Smooth muscle cell (in vitro differentiated cells): ENCODE data around the gene DMKN. TPM values are rescaled to one million over a fixed set of nuclear protein-coding genes. Genes with fewer than 3 reads are reported as not detected.
"Not testable (repeated sequence)": the region's sequence is repeated elsewhere in the genome, so short reads cannot be mapped to it uniquely, and the experiment has no call there.

Experiments used
- DNase-seq: peaks from one replicate; lab custom pipeline; 2025; ENCODE audit not compliant: unreplicated experiment; lab: John Stamatoyannopoulos, UW
- H2AFZ ChIP-seq: fragments of 200-600 bp; sonication (generic); 2 replicates; pipeline ENCODE4 v1.6.0; 2016; ENCODE audit warnings: antibody characterized with exemption, low read depth, mild to moderate bottlenecking
- H3F3A ChIP-seq: fragments of 200-600 bp; sonication (generic); 2 replicates; pipeline ENCODE4 v1.6.0; 2017; ENCODE audit warnings: antibody characterized with exemption, low read depth
- H3K27ac ChIP-seq: fragments of 200-600 bp; sonication (generic); 2 replicates; pipeline ENCODE4 v1.5.1; 2016; ENCODE audit warnings: low read depth, mild to moderate bottlenecking
- H3K27me3 ChIP-seq: fragments of 200-600 bp; sonication (generic); 2 replicates; pipeline ENCODE4 v1.6.1; 2016; ENCODE audit warnings: low read depth, mild to moderate bottlenecking
- H3K36me3 ChIP-seq: fragments of 200-600 bp; sonication (generic); 2 replicates; pipeline ENCODE4 v1.5.1; 2016; ENCODE audit warnings: low read depth
- H3K4me1 ChIP-seq: fragments of 200-600 bp; sonication (generic); 2 replicates; pipeline ENCODE4 v1.5.1; 2016; ENCODE audit warnings: low read depth
- H3K4me2 ChIP-seq: fragments of 200-600 bp; sonication (generic); 2 replicates; pipeline ENCODE4 v1.6.0; 2016; ENCODE audit warnings: mild to moderate bottlenecking
- H3K4me3 ChIP-seq: fragments of 200-600 bp; sonication (generic); 2 replicates; pipeline ENCODE4 v1.5.1; 2016; ENCODE audit warnings: mild to moderate bottlenecking
- H3K79me2 ChIP-seq: fragments of 200-600 bp; sonication (generic); 2 replicates; pipeline ENCODE4 v1.6.0; 2016; ENCODE audit warnings: low read depth, mild to moderate bottlenecking
- H3K9ac ChIP-seq: fragments of 200-600 bp; sonication (generic); 2 replicates; pipeline ENCODE4 v1.6.0; 2016; ENCODE audit warnings: low read depth
- H3K9me3 ChIP-seq: fragments of 200-600 bp; sonication (generic); replicated peaks from 2 replicates; pipeline ENCODE4 v1.5.1; 2016; ENCODE audit warnings: low read depth
- H4K20me1 ChIP-seq: fragments of 200-600 bp; sonication (generic); 2 replicates; pipeline ENCODE4 v1.6.0; 2016; ENCODE audit warnings: low read depth
- CTCF ChIP-seq: fragments of 200-600 bp; sonication (generic); IDR thresholded peaks from 2 replicates; pipeline ENCODE4 v1.5.1; 2017; ENCODE audit warnings: borderline replicate concordance, mild to moderate bottlenecking, antibody characterized with exemption; ENCODE audit not compliant: insufficient read depth, poor library complexity, severe bottlenecking
- WGBS: methylation state at CpG from one replicate; pipeline ENCODE4 v1.1.7; 2016; ENCODE audit warnings: low lambda C conversion rate; 5-methylcytosine and 5-hydroxymethylcytosine counted together
- polyA plus RNA-seq: library from polyadenylated mRNA; unstranded; fragments of >200 nt; fragmentation: Nextera tagmentation; extraction: Ambion mirVana; gene quantifications from 2 replicates; pipeline ENCODE4 v1.2.1, GENCODE V29; 2016
- total RNA-seq: library from RNA; depleted of rRNA; stranded (reverse); fragments of >200 nt; gene quantifications from 2 replicates; pipeline ENCODE4 v1.2.3, GENCODE V29; 2014

DMKN gene
- total and polyA plus RNA-seq, 2 experiments from 2014 or later, result 31.2 to 132 TPM

DNA sequence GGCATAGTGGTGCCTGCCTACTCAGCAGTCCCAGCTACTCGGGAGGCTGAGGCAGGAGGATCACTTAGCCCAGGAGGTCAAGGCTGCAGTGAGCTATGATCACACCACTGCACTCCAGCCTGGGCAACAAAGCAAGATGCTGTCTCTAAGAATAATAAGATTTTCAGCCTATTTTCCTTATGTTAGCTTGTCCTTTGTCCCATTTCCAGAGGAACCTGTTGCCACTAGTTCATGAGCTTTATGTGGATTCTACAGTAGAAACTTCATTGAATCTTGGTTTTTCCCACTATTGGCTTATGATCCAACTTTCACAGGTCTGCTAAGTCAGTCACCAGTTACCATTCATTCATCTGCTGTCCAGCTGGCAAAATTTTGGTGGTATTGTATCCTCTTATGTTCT, 47.2 kb downstream of the DMKN start:
- Histone ChIP-seq H4K20me1 (no peaks in the 10 kb centered on the region), H3F3A (no peaks in the 10 kb centered on the region), H3K9ac (no peak overlapping the region), H3K4me1 (no peaks in the 10 kb centered on the region), H3K9me3 (no peaks in the 10 kb centered on the region), H2AFZ (no peak overlapping the region), H3K27me3 (no peaks in the 10 kb centered on the region), H3K4me2 (no peak overlapping the region), H3K4me3 (no peak overlapping the region), H3K36me3 (no peaks in the 10 kb centered on the region), H3K27ac (no peak overlapping the region), H3K79me2 (no peaks in the 10 kb centered on the region)
- no peak for TF ChIP-seq CTCF
- WGBS, result 86% methylated on average over 1 of the region's 1 CpG
- no peak for DNase-seq

DNA sequence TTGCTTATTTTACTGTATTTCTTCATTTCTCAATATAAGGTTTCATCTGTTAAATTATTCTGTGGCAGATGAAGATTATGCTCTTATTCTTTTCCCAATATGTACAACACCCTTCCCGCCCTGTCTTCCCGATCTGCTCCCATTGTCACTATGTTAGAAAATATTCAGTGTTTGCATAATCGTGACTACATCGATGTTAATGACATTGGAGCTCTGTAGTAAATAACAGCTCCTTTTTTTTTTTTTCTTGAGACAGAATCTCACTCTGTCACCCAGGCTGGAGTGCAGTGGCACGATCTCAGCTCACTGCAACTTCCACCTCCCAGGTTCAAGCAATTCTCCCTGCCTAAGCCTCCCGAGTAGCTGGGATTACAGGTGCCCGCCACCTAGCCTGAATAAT, 50.5 kb downstream of the DMKN start:
- not testable (repeated sequence) for H3K9me3 ChIP-seq, H3K4me2 ChIP-seq, H3K27me3 ChIP-seq, H3K4me1 ChIP-seq, H3F3A ChIP-seq, H2AFZ ChIP-seq, H3K27ac ChIP-seq, H3K79me2 ChIP-seq, H3K36me3 ChIP-seq, H3K4me3 ChIP-seq, H4K20me1 ChIP-seq, H3K9ac ChIP-seq, DNase-seq
- 93% methylated on average over 7 of the region's 7 CpGs for WGBS

DNA sequence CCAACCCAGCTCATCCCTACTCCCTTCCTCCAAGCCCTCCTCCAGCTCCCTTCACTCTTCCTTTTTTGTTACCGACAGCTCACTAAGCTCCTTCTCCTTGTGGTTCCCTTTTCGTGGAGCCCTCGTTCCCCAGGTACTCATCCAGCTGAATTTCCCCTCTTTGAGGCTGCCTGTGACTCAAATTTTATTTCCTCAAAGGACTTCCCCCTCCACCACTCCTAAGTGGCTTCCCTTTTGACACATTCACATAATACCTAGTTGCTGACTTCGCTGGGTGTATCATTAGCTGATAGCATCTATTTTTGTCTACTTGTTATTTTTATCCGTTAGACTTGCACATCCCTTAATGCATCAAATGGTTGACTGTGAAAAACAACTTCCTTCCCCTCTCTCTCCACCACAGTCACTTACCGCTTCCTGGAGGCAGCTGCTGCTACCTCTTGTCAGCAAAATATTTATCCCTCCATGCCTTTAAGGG, 50.9 kb downstream of the DMKN start:
- Histone ChIP-seq H3K36me3 (no peaks in the 10 kb centered on the region), H3K4me1 (no peaks in the 10 kb centered on the region), H4K20me1 (no peaks in the 10 kb centered on the region), H3K27ac (no peak overlapping the region), H3K79me2 (no peaks in the 10 kb centered on the region), H3K27me3 (no peaks in the 10 kb centered on the region), H3K4me3 (no peak overlapping the region), H3K4me2 (no peak overlapping the region), H2AFZ (no peak overlapping the region), H3K9me3 (no peaks in the 10 kb centered on the region), H3F3A (no peaks in the 10 kb centered on the region), H3K9ac (no peak overlapping the region)
- TF ChIP-seq CTCF, result no peak
- DNase-seq, result no peak
- 64% methylated on average over 6 of the region's 6 CpGs for WGBS

GRCh38 chr19:35461788-35462187, 51.7 kb downstream of the DMKN start:
- not testable (repeated sequence) for H3K4me3 ChIP-seq, H4K20me1 ChIP-seq, H3K27ac ChIP-seq, H3K9me3 ChIP-seq, H3K4me2 ChIP-seq, H3F3A ChIP-seq, H3K4me1 ChIP-seq, H2AFZ ChIP-seq, H3K79me2 ChIP-seq, H3K27me3 ChIP-seq, H3K36me3 ChIP-seq, DNase-seq, H3K9ac ChIP-seq

DNA sequence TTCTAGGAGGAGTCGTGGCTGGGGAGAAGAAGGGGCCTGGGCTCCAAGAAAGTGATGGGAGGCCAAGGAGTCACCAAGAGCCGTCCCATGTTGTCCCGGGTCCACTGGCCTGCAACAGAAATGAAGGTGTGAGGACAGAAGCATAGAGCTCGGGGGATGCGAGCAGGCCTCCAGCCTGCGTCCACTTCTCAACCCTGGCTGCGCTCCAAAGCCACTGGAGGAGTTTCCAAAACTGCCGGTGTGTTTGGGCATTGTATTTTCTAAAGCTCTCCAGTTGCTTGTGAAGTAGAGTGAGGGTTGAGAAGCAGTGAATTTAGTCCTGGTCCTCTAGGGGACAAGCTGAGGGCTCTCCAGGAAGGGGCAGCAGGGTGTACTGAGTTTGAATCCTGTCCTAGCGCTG, 52.4 kb downstream of the DMKN start:
- 95% methylated on average over 9 of the region's 9 CpGs for WGBS
- no peak overlapping the region for H3K4me3 ChIP-seq
- H3K9me3 ChIP-seq, result no peaks in the 10 kb centered on the region
- H3K9ac ChIP-seq, result no peak overlapping the region
- no peak overlapping the region for H2AFZ ChIP-seq
- H3K27ac ChIP-seq, result no peak overlapping the region
- H3K79me2 ChIP-seq, result no peaks in the 10 kb centered on the region
- no peaks in the 10 kb centered on the region for H3K36me3 ChIP-seq
- TF ChIP-seq CTCF, result no peak
- no peaks in the 10 kb centered on the region for H3F3A ChIP-seq
- no peaks in the 10 kb centered on the region for H3K4me1 ChIP-seq
- DNase-seq, result no peak
- no peak overlapping the region for H3K4me2 ChIP-seq
- no peaks in the 10 kb centered on the region for H3K27me3 ChIP-seq
- H4K20me1 ChIP-seq, result no peaks in the 10 kb centered on the region
